Neuronal stem cell (in vitro differentiated cells): ENCODE results near the gene FANK1.
"Not testable (repeated sequence)": the region's sequence is repeated elsewhere in the genome, so short reads cannot be mapped to it uniquely, and the experiment has no call there.

Experiments
- DNase-seq: peaks from one replicate; pipeline ENCODE4 v3.0.0-alpha.2; 2013; ENCODE audit warnings: low spot score
- H2AFZ ChIP-seq: one replicate; pipeline ENCODE4 v1.6.1; 2013; ENCODE audit warnings: mild to moderate bottlenecking, low read length, inconsistent platforms
- H2AK5ac ChIP-seq: 2 replicates; pipeline ENCODE4 v1.6.1; 2013; ENCODE audit warnings: low read depth, mild to moderate bottlenecking, inconsistent platforms, low read length, moderate library complexity, mixed read lengths
- H2BK120ac ChIP-seq: 2 replicates; pipeline ENCODE4 v1.6.1; 2013; ENCODE audit warnings: low read depth, mild to moderate bottlenecking, inconsistent platforms, low read length, moderate library complexity, mixed read lengths
- H2BK12ac ChIP-seq: one replicate; pipeline ENCODE4 v1.6.1; 2013; ENCODE audit warnings: low read length, inconsistent platforms
- H2BK15ac ChIP-seq: 2 replicates; pipeline ENCODE4 v1.6.1; 2013; ENCODE audit warnings: mild to moderate bottlenecking, low read length, inconsistent platforms, mixed read lengths
- H2BK5ac ChIP-seq: one replicate; pipeline ENCODE4 v1.6.1; 2013; ENCODE audit warnings: inconsistent platforms, mild to moderate bottlenecking, low read length, moderate library complexity
- H3K14ac ChIP-seq: one replicate; pipeline ENCODE4 v1.6.1; 2013; ENCODE audit warnings: low read length, inconsistent platforms
- H3K18ac ChIP-seq: 2 replicates; pipeline ENCODE4 v1.6.1; 2013; ENCODE audit warnings: low read length, inconsistent platforms
- H3K23ac ChIP-seq: 2 replicates; pipeline ENCODE4 v1.6.1; 2013; ENCODE audit warnings: low read depth, mild to moderate bottlenecking, mixed read lengths, low read length, inconsistent platforms; ENCODE audit not compliant: poor library complexity
- H3K27ac ChIP-seq: replicated peaks from 3 replicates; pipeline ENCODE4 v1.5.1; 2013; ENCODE audit warnings: low read length, inconsistent platforms
- H3K27me3 ChIP-seq, 3 experiments: 2 replicates each; pipeline ENCODE4 v1.6.1; 2013; ENCODE audit warnings: low read length in 3 of 3, mild to moderate bottlenecking in 2 of 3, inconsistent platforms in 1 of 3, low read depth in 1 of 3, mixed read lengths in 1 of 3, moderate library complexity in 1 of 3; ENCODE audit not compliant: control insufficient read depth in 3 of 3, insufficient read depth in 3 of 3
- H3K36me3 ChIP-seq, 2 donors: replicated peaks in 1 of 2; 2 replicates each; pipeline ENCODE4 v1.6.1; 2013; ENCODE audit warnings: low read length in 2 of 2; ENCODE audit not compliant: control insufficient read depth in 2 of 2, insufficient read depth in 2 of 2
- H3K4ac ChIP-seq: 2 replicates; pipeline ENCODE4 v1.6.1; 2013; ENCODE audit warnings: inconsistent platforms, mild to moderate bottlenecking, low read length, moderate library complexity
- H3K4me1 ChIP-seq, 2 donors: 1 replicate in 1 of 2; 2 replicates in 1 of 2; pipeline ENCODE4 v1.6.1; 2013; ENCODE audit warnings: low read length in 2 of 2, low read depth in 1 of 2; ENCODE audit not compliant: control insufficient read depth in 2 of 2, insufficient read depth in 1 of 2
- H3K4me2 ChIP-seq: one replicate; pipeline ENCODE4 v1.6.1; 2013; ENCODE audit warnings: mild to moderate bottlenecking, low read length, inconsistent platforms; ENCODE audit not compliant: insufficient read depth, poor library complexity, severe bottlenecking
- H3K4me3 ChIP-seq, 2 donors: 2 replicates each; pipeline ENCODE4 v1.5.1; 2013; ENCODE audit warnings: low read length in 2 of 2, mild to moderate bottlenecking in 2 of 2, inconsistent platforms in 1 of 2, moderate library complexity in 1 of 2
- H3K79me1 ChIP-seq: one replicate; pipeline ENCODE4 v1.6.1; 2013; ENCODE audit warnings: low read depth, mild to moderate bottlenecking, inconsistent platforms, low read length, moderate library complexity
- H3K9ac ChIP-seq: one replicate; pipeline ENCODE4 v1.6.1; 2013; ENCODE audit warnings: mild to moderate bottlenecking, low read depth, low read length, inconsistent platforms; ENCODE audit not compliant: poor library complexity
- H3K9me3 ChIP-seq, 2 donors: replicated peaks in 1 of 2; 2 replicates each; pipeline versions ENCODE3 to v1.6.1; 2013; ENCODE audit warnings: low read length in 2 of 2, mild to moderate bottlenecking in 2 of 2, inconsistent platforms in 1 of 2, low read depth in 1 of 2, mixed read lengths in 1 of 2, moderate library complexity in 1 of 2; ENCODE audit not compliant: control insufficient read depth in 2 of 2, insufficient read depth in 1 of 2
- H4K8ac ChIP-seq: one replicate; pipeline ENCODE4 v1.6.1; 2013; ENCODE audit warnings: low read depth, mild to moderate bottlenecking, inconsistent platforms, low read length, moderate library complexity
- H4K91ac ChIP-seq: one replicate; pipeline ENCODE4 v1.6.1; 2013; ENCODE audit warnings: low read length, low read depth, mild to moderate bottlenecking, inconsistent platforms; ENCODE audit not compliant: poor library complexity
- WGBS, 2 donors: extraction: QIAGEN DNeasy Blood & Tissue Kit; methylation state at CpG; one replicate each; pipeline ENCODE4 v1.1.7; 2013; ENCODE audit warnings: missing lambda C conversion rate in 2 of 2, mixed read lengths in 1 of 2; ENCODE audit not compliant: insufficient read length in 2 of 2, insufficient replicate concordance in 1 of 2; ENCODE audit errors: extremely low coverage in 2 of 2; 5-methylcytosine and 5-hydroxymethylcytosine counted together

Gene FANK1

DNA sequence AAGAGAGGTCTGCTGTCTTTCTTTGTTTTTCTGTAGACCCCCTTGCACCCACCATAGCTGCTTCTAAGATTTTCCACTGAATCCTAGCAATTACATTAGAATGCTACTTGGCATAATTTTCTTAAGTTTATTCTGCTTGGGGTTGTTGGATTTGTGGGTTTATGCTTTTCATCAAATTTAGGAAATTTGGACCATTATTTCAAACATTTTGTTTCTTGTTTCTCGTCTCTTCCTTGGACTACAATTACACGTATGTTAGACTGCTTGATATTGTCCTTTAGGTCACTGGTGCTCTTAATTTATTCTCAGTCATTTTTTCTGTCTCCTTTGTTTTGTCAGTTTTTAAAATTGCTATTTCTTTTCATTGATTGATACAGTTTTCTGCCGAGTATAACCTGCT lies 65.8 kb downstream of the FANK1 start:
- H3K9ac ChIP-seq = no peak overlapping the region
- no CpG with 5 or more reads among the region's 3 CpGs for WGBS, 2 donors

DNA sequence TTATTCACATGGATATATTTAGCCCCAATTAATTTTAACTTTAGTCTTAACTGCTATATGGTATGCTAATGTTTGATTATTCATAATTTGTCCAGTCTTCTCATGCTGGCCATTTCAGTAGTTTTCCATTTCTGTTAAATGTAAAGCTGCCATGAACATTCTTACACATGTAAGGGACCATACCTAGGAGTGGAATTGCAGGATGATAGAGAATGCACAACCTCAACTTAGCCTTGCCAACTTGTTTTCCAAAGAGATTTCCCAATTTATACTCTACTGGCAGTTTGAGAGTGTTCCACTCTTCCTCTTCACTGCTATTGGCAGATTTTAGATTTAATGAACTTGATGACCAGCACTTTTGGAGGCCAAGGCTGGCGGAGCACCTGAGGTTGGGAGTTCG lies 68.2 kb downstream of the FANK1 start:
- Histone ChIP-seq H3K27ac (no peak overlapping the region), H2BK12ac (no peak overlapping the region), H3K79me1 (peaks cover 1% of the 10 kb centered on the region), H4K91ac (no peak overlapping the region), H2BK5ac (no peak overlapping the region), H3K9ac (no peak overlapping the region), H2AFZ (no peak overlapping the region), H3K4ac (no peak overlapping the region), H3K14ac (no peak overlapping the region), H3K4me3 (no peak overlapping the region), H3K36me3 (no peaks in the 10 kb centered on the region), H3K9me3 (peaks cover 0 to 2% of the 10 kb centered on the region in 2 donors), H2AK5ac (no peak overlapping the region), H3K18ac (no peak overlapping the region), H2BK15ac (no peak overlapping the region), H4K8ac (no peak overlapping the region), H3K4me1 (no peaks in the 10 kb centered on the region), H3K27me3 (no peaks in the 10 kb centered on the region), H2BK120ac (no peak overlapping the region), H3K23ac (no peak overlapping the region), H3K4me2 (no peak overlapping the region)
- WGBS, 2 donors = no CpG with 5 or more reads among the region's 2 CpGs
- no peak for DNase-seq

More for the DNA sequence above, 65.8 kb downstream of the FANK1 start:
- no peak overlapping the region for H3K4ac ChIP-seq
- DNase-seq = no peak
- no peak overlapping the region for H4K8ac ChIP-seq
- H3K4me1 ChIP-seq = no peaks in the 10 kb centered on the region
- H2BK5ac ChIP-seq = no peak overlapping the region
- no peak overlapping the region for H3K14ac ChIP-seq
- no peaks in the 10 kb centered on the region for H3K36me3 ChIP-seq
- H3K9me3 ChIP-seq = peaks cover 0 to 2% of the 10 kb centered on the region in 2 donors
- H3K27ac ChIP-seq = no peak overlapping the region
- no peak overlapping the region for H3K23ac ChIP-seq
- H2AFZ ChIP-seq = no peak overlapping the region
- H3K79me1 ChIP-seq = no peaks in the 10 kb centered on the region
- H2AK5ac ChIP-seq = no peak overlapping the region
- H2BK120ac ChIP-seq = no peak overlapping the region
- H3K4me2 ChIP-seq = no peak overlapping the region
- H3K18ac ChIP-seq = no peak overlapping the region
- H3K27me3 ChIP-seq = no peaks in the 10 kb centered on the region
- H4K91ac ChIP-seq = no peak overlapping the region
- no peak overlapping the region for H2BK12ac ChIP-seq
- H2BK15ac ChIP-seq = no peak overlapping the region
- H3K4me3 ChIP-seq = no peak overlapping the region

DNA sequence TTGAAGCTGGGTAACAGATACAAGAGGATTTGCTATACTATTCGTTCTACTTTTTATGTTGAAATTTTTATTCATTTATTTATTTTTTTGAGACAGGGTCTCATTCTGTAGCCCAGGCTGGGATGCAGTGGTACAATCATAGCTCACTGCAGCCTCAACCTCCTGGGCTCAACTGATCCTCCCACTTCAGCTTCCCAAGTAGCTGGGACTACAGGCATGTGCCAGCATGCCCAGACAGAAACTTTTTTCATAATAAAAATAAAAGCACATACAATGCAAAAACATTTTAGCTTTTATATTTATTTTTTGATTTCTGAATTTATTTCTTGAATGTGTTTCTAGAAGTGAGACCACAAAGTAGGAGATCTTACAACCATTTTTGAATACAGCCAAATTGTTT lies 71.2 kb downstream of the FANK1 start:
- no peak overlapping the region for H3K4me2 ChIP-seq
- no peak overlapping the region for H2BK120ac ChIP-seq
- H3K9me3 ChIP-seq = peaks cover 0 to 2% of the 10 kb centered on the region in 2 donors
- H4K8ac ChIP-seq = no peak overlapping the region
- DNase-seq = no peak
- no peak overlapping the region for H3K9ac ChIP-seq
- H3K4ac ChIP-seq = no peak overlapping the region
- no peaks in the 10 kb centered on the region for H3K27me3 ChIP-seq
- H2BK12ac ChIP-seq = no peak overlapping the region
- no peak overlapping the region for H2AFZ ChIP-seq
- no peak overlapping the region for H3K18ac ChIP-seq
- no peak overlapping the region for H3K14ac ChIP-seq
- H3K79me1 ChIP-seq = peaks cover 1% of the 10 kb centered on the region
- no peak overlapping the region for H3K23ac ChIP-seq
- no peak overlapping the region for H3K27ac ChIP-seq
- H2BK5ac ChIP-seq = no peak overlapping the region
- WGBS, 2 donors = no CpG with 5 or more reads among the region's 1 CpG
- H4K91ac ChIP-seq = no peak overlapping the region
- no peak overlapping the region for H3K4me3 ChIP-seq
- no peaks in the 10 kb centered on the region for H3K36me3 ChIP-seq
- no peak overlapping the region for H2BK15ac ChIP-seq
- no peak overlapping the region for H2AK5ac ChIP-seq
- H3K4me1 ChIP-seq = no peaks in the 10 kb centered on the region

DNA sequence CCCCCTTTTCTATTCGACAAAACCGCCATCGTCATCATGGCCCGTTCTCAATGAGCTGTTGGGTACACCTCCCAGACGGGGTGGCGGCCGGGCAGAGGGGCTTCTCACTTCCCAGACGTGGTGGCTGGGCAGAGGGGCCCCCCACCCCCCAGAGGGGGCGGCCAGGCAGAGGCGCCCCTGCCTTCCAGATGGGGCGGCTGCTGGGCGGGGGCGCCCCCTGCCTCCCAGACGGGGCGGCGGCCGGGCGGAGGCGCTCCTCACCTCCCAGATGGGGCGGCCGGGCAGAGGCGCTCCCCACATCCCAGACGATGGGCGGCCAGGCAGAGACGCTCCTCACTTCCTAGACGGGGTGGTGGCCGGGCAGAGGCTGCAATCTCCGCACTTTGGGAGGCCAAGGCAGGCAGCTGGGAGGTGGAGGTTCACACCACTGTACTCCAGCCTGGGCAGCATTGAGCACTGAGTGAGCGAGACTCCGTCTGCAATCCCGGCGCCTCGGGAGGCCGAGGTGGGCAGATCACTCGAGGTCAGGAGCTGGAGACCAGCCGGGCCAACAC lies 73.8 kb downstream of the FANK1 start:
- H4K8ac ChIP-seq, DNase-seq, H3K9me3 ChIP-seq, H3K23ac ChIP-seq, H3K4me1 ChIP-seq, H2AFZ ChIP-seq, H2AK5ac ChIP-seq, H2BK120ac ChIP-seq, H3K79me1 ChIP-seq, H3K27me3 ChIP-seq, H3K4me2 ChIP-seq, H2BK5ac ChIP-seq, H3K18ac ChIP-seq, H3K4ac ChIP-seq, H3K4me3 ChIP-seq, H4K91ac ChIP-seq, H3K27ac ChIP-seq, H2BK15ac ChIP-seq, H3K9ac ChIP-seq, H3K14ac ChIP-seq, H2BK12ac ChIP-seq, H3K36me3 ChIP-seq: not testable (repeated sequence)
- WGBS, 2 donors = no CpG with 5 or more reads among the region's 36 CpGs
